ENCODE data around the gene ZNF431.
"Not testable (repeated sequence)": the region's sequence is repeated elsewhere in the genome, so short reads cannot be mapped to it uniquely, and the experiment has no call there.

ZNF431 gene

DNA sequence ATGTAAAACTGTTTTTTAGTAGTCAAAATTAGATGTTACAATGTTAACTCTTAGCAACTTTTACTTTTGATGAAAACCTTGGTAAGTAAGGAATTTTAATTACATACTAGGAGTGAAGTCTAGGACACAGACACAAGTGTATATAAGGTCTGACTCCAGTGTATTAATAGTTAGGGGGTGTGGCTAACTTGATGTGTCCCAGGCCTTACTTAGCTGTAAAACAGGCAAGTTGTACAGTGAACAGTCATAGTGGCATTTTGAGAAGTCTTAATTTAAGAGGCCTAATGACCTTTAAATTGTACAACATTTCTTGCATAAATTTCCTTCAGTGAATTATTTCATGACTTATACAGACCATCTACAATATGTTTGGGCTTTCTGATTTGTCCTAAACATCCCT, 6.8 kb downstream of the ZNF431 start:
- no peak for DNase-seq

- DNase-seq: no peak
These were observed 8.0 kb downstream of the ZNF431 start for GRCh38 chr19:21149877-21150276.

DNA sequence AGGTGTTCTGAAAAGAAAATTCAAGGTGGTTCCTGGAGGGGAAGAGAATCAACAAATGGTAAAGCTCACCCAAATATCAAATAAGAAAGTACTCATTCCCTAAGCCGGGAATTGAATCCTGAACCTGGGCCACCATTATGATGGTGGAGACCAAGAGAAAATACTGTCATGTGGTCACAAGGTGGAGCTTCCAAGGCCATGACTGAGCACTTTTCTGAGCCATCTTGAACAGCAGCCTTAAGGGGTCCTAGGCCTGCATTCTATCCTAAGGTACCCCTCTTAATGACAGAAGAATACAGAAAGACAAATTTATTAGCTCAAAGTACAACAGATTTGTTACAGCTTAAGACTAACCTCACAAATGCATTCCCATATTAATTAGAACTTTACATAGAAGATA, 9.6 kb downstream of the ZNF431 start:
- DNase-seq: no peak

- no peak for DNase-seq
These were observed 16.8 kb downstream of the ZNF431 start for GRCh38 chr19:21158523-21159135.

DNA sequence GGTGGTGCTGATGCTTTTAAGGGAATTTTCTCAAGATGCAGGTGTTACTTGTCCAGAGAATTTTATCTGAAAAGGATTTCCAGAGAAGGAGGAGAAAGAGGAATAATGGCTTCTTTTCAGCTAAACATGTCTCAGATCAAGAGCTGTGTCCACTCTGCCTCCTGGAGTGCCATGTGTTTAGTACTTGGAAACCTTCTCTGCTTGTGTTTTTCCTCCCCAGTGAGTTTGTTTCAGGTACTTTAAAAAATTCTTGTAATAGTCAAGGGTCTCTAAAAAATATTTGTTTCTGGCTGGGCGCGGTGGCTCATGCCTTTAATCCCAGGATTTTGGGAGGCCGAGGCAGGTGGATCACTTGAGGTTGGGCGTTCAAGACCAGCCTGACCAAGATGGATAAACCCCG, 22.7 kb downstream of the ZNF431 start:
- DNase-seq: no peak

GRCh38 chr19:21166436-21166835, 24.6 kb downstream of the ZNF431 start:
- DNase-seq: no peak

DNA sequence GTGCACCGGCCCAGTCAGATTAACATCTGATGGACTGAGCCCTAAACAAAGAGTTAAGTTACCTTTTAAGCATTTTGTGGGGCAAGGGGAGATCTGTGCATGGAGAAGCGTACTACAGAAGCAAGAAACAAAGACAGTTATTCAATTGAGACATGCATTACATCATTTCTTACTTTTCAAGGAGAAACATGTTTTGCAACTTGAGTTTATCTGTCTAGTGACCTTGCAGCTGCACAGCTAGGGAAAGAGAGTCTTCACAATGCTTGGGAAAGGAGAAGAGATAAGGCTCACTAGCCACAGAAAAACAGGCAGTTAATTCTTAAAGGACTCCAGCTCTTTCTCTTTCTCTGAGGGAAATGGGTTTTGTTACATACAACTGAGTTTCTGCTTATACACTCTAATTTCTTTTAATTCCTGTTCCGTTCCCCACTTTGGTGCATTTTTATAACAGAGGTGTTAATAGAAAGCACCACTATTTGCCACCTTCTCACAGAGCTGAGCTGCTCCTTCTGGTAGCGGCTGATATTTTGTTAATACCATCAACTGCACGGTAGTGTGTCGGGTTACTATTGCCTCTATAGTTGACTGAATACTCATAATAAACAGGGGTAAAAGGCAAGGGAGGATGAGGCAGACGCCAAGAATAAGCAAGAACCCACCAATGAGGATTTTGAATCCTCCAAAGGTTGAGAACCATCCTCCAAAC, 55.9 kb downstream of the ZNF431 start:
- DNase-seq: no peak

DNA sequence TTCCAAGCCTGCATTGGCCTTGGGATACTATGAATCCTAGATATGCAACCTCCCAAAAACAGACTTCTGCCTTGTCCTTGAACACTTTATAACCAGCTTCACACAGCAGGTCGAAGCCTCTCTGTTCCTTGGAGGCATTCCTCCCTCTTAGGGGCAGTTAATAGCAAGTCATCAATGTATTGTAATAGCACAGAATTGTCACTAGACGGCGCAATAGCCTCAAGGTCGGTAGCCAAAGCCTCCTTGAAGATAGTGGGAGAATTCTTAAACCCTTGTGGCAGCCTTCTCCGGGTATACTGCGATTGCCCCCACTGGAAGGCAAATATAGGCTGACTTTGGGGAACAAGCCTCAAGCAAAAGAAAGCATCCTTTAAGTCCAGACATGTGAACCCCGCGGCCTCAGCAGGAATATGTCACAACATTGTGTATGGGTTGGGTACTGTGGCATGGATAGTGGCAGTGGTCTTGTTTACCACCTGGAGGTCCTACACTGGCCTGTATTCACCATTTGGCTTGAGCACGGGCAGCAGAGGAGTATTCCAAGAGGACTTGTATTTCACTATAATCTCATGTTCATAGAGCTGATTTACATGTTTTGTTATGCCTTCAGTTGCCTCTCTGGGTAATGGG, 61.1 kb downstream of the ZNF431 start:
- peak; percentile 49 for DNase-seq

GRCh38 chr19:21210037-21210621, 68.3 kb downstream of the ZNF431 start:
- DNase-seq: no peak

DNA sequence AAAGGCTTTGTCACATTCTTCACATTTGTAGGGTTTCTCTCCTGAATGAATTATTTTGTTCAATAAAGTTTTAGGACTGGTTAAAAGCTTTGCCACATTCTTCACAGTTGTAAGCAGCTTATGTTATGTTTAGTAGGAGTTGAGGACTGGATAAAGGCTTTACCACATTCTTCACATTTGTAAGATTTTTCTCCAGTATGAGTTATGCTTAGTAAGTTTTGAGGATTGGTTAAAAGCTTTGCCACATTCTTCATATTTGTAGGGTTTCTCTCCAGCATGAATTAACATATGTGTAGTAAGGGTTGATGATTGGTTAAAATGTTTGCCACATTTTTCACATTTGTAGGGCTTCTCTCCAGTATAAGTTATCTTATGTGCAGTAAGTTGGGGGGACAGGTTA, 79.9 kb downstream of the ZNF431 start:
- DNase-seq: no peak

DNA sequence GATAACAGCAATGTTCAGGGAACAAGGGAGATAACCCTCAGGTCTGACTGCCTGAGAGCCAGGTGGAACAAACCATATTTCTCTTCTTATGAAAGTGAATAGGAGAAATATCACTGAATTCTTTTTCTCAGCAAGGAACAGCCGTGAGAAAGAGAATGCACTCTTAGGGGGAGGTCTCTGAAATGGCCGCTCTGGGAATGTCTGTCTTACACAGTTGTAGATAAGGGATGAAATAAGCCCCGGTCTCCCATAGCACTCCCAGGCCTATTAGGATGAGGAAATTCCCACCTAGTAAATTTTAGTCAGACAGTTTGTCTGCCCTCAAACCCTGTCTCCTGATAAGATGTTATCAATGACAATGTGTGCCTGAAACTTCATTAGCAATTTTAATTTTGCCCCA, 88.1 kb downstream of the ZNF431 start:
- DNase-seq: not testable (repeated sequence)

GRCh38 chr19:21233691-21234090, 91.9 kb downstream of the ZNF431 start:
- no peak for DNase-seq

DNA sequence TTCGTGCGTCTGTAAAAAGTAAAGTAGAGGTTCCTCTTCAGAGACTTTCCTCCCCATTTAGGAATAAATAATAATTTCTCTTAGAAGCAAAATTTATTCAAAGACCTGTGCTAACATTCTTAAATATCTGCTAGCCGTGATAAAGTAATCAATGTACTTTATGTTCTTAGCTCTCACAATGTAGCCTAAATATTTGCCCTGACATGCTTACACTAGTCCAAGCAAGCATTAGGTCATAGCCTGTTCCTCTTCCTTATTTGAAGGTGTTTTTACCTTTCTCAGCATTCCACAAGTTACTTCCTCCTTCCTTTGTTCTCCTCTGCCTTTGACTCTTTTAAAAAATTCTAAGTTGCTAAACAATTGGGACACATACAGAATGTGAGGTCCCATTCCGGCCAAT, 94.9 kb downstream of the ZNF431 start:
- DNase-seq: not testable (repeated sequence)

DNA sequence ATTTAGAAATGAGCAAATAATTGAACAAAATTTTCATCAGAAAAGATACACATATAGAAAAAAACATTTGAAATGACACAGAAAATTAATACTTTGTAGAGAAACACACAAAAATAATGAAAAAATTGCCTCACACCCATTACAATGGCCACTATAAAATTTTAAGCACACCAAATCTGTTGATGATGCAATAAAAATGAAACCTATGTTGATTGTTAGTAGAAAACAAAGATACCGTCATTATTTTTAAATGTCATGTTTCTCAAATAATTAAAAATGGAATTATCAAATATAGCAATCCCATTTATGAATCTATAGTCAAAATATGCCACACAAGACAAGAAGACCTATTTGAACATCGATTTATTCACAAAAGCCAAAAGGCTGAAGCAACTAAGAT, 96.8 kb downstream of the ZNF431 start:
- DNase-seq: no peak
